Pulmonary artery endothelial cell (primary cell): ENCODE measurements around the gene CACNA1A. TPM values are rescaled to one million over a fixed set of nuclear protein-coding genes. Genes with fewer than 3 reads are reported as not detected.

Experiments used
- DNase-seq: peaks from one replicate; pipeline ENCODE4 v3.0.0-alpha.2; 2011; ENCODE audit warnings: low read depth, low spot score
- total RNA-seq: library from RNA; depleted of rRNA; stranded (reverse); fragments of >200 nt; gene quantifications from 2 replicates; pipeline ENCODE4 v1.2.3, GENCODE V29; 2014

The CACNA1A gene
- total RNA-seq, 1 donor from 2014 or later: 0.07 TPM

GRCh38 chr19:13314761-13315160, 191.5 kb downstream of the CACNA1A start:
- no peak for DNase-seq

GRCh38 chr19:13313875-13314274, 192.4 kb downstream of the CACNA1A start:
- no peak for DNase-seq

DNA sequence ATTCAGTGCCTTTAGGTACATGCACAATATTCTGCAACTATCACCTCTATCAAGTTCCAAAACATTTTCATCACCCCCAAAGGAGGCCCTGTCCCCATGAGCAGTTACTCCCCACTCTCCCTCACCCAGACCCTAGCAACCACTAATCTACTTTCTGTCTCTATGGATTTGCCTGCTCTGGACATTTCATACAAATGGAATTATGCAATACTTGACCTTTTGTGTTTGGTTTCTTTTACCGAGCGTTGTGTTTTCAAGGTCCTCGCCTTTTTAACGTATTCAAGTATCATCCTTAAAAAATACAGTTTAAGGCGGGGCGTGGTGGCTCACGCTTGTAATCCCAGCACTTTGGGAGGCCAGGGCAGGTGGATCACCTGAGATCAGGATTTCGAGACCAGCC, 196.4 kb downstream of the CACNA1A start:
- DNase-seq: no peak

GRCh38 chr19:13303381-13304129, 202.7 kb downstream of the CACNA1A start:
- no peak for DNase-seq

DNA sequence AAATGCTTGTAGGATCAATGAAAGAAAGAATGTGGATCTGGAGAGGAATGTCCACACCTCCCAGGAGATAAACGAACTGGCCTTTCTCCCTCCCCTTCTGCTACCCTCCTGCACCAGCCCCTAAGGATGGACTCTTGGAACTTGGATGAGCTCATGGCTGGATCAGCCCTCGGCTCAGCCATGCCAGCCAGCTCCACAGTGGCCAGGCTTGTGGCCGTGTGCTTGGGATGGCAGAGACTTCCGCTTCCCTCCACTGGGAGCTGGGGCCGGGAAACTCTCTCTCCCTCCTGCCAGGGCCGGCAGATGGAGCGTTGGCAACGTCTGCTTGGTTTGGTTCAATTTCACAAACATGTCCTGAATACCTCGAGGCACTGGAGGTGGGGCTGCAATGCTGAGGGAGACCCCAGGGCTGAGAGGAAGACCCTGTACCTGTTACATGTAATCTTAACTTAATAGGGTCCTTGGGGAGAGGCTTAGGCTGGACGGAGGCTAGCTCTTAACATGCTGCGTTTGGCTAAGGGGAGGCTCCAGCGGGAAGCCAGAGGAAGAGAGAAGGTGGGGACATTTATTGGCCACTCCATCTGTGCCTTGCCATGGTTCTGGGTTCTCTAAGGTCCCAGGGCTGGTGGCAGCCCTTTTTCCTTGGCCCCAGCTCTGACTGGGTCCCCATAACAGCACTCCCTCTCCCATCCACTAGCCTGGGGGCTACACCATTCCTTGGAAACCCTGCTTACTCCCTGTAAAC, 203.6 kb downstream of the CACNA1A start:
- DNase-seq: no peak

- DNase-seq: no peak
These were observed 204.5 kb downstream of the CACNA1A start for GRCh38 chr19:13301627-13302334.

DNA sequence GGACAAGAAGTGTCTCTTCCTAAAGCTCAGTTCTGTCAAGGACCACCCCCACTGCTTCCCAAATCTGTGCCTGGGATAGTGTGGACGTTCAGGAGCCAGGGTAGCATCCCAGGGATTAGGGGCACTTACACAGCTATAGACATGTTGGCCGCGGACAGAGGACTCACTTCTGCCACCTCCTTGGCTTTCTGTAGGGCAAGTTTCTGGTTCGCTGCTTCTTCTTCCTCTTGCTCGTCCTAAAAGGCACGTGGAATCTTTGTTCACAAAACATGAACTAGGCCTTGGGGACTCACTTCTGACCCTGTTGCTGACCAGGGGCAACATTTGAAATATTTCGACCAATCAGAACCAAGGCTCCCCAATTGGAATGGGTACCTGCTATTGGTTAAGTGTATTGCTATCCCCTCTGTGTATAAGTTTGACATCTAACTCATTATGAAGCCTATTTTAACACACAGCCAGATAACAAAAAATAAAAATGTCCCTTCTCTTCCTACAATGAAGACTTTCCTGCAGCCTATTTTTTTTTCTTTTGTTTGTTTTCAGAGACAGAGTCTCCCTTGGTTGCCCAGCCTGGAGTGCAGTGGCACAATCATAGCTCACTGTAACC, 205.8 kb downstream of the CACNA1A start:
- no peak for DNase-seq

- no peak for DNase-seq
These were observed 206.4 kb downstream of the CACNA1A start for GRCh38 chr19:13299838-13300237.

DNA sequence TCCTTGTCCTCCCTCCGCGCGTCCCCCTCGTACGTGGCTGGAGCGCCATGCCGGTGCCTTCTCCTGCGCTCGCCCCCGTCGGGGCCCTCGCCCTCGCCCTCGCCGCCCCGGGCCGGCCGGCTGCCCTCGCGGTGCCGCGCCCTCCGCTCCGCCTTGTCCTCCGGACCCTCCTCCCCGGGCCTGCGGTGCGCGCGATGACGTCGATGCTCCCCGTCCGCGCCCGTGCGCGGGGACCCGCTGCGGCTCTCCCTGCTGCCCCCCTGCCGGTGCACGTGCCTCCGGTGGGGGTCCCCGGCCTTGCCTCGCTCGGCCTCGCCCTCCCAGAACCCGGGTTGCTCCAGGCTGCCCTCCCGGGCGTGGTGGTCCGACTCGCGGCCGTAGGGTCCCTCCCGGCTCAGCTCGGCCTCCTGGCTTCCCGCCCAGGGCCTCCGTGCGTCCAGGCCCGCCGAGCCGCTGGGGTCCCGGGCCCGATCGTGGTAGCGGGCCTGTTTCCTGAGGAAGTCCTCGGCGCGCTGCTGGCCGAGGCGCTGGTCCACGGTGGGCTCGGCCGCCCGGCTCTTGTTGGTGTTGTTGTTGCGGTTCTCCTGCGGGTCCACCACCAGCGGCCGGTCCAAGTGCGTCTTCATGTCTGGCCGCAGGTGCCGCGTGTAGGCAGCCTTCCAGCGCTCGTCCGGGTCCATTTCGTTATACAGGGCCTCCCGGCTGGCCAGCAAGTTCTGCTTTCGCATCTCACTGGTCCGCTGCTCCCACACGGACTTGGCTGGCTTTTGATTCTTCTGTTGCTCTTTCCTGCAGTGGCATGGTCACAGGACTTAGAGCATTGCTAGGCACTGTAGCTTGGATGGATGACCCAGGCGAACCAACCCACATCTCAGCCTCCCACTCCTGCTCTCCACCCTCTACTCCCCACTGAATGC, 207.5 kb downstream of the CACNA1A start:
- no peak for DNase-seq

DNA sequence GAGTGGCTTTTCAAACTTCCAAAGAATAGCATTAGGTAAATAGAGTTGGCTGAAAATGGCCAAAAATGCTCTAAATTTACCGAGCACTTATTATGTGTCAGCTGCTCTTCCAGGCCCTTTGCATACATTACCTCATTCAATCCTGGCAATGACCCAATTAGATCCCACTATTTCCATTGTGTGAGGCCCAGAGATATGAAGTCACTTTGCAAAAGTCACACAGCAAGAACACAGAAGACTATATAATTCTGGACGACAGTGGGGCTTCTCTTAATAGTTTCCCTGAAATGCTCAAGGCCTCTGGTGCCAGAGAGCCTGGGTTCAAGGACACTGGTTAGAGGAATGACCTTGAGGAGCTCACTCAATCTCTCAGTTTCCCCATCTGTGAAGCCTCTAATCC, 209.3 kb downstream of the CACNA1A start:
- DNase-seq: no peak

DNA sequence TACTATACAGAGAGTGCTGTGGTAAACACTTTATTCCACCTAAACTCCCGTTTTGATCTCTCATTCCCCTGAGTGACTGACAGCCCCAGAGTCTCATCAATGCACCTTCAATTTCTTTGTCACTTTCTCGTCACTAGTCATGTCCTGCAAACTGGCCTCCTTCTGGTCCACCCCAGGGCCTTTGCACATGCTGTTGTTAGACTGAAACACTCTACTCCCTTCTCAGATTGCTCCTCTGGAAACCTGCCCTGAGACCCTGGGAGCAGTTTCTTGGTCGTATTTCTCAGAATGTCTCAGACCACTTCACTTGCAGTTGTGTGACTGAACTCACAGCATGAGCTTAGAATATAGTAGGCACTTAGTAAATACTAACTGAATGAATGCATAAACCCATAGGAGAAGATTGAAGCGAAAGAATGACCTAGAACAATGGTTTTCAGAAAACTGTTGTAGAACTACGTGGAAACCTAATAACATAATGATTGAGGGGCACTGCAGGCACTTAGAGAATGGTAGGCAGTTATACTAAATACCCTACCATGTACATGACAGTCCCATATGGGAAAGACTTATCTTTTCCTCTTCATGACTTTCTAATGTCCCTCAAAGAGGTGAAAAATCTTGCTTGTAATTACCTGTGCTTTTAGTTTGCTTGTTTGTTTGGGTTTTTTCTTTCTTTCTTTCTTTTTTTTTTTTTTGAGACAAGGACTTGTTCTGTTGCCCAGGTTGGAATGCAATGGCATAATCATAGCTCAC, 211.3 kb downstream of the CACNA1A start:
- no peak for DNase-seq

DNA sequence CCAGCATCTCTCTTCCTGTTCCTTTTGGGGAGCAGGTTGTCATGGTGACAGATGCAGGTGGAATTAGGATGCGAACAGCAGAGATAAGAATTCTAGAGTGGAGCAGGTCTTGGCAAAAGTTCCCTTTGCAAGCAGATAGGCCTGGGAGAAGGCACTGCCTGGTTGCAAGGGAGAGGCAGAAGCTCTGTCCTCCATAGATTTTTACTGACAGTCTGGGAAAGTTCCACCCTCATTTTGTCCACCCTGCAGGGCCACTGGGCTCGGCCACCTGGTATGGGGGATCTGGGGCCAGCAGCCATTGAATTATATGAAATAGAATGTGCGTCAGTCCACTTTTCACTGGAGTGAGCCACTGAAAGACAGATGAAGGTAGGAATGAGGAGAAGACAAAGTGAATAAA, 214.4 kb downstream of the CACNA1A start:
- DNase-seq: no peak

DNA sequence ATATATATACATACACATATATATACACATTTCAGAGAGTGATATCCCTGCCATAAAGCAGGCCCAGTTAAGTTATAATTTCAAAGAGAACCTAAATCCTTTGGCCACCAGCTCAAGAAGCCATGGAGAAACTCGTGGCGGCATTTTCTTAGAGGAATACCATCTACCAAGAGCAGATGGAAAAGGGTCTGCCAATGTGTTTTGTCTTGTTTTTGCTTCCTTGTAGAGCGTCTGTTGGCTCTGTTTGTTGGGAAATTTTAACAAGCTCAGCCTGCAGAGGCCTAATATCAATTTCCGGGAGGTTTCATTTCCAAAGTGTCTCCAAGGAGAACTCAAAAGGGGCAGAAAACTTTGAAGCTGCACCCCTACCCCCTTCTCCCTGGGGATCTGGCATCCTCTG, 215.5 kb downstream of the CACNA1A start:
- DNase-seq: no peak

- no peak for DNase-seq
These were observed 217.0 kb downstream of the CACNA1A start for GRCh38 chr19:13289295-13289694.

DNA sequence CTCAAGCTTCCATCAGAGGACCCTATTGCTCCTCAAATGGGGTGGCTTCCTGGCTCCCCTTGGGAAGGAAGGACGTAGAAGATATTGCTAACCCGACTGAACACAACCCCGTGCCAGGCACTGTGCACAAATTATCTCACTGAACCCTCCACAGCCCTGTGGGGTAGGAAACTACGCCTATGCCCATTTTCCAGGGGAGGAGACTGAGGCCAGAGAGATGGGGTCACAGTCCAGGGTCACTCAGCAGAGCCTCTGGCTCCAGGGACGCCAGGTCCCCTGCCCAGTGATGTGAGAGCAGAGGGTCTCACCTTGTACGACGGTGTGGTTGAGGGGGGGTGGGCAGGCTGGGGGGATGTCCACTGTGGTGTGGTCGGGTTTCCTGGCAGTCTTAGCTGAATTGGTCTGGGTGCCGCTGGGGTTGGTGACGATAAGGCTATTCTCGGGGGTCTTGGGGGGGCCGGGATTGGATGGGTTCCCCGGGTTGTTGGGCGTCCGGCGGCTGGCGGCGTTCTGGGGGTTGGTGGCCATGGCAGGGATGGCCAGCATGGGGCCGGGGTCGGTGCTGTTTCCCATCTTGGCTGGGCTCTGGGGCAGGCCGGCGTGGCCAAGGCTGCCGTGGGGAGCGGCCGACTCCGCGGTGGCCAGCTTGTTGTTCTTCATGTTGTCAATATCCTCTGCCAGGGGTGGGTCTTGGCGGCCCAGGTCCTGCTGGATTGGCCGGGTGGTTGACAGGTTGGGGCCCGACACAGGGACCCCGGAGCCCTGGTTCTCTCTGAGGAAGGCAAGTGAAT, 219.9 kb downstream of the CACNA1A start:
- no peak for DNase-seq

- DNase-seq: no peak
These were observed 221.1 kb downstream of the CACNA1A start for GRCh38 chr19:13284929-13285928.

GRCh38 chr19:13283871-13284270, 222.4 kb downstream of the CACNA1A start:
- DNase-seq: no peak

GRCh38 chr19:13282486-13283065, 223.7 kb downstream of the CACNA1A start:
- DNase-seq: no peak
